PC-3 (cell line): ENCODE data around the gene CD226. TPM values are rescaled to one million over a fixed set of nuclear protein-coding genes. Genes with fewer than 3 reads are reported as not detected.

Source experiments
- ATAC-seq: fragments of 200-7000 bp; cut with Tn5 transposase; 2 replicates; pipeline ENCODE4 v1.9.1; 2020; ENCODE audit warnings: mild to moderate bottlenecking, moderate library complexity
- BruUV-seq: library from RNA; stranded (reverse); fragments of 400-500 nt; replicated peaks from 2 replicates; lab custom pipeline; 2021; lab: Mats Ljungman, UMichigan
- CTCF ChIA-PET: fragments of 300-600 bp; sonication (Branson Sonifier 250); formaldehyde crosslinking; loops from one replicate; lab custom pipeline; 2022; ENCODE audit warnings: antibody characterized with exemption; lab: Charles Lee
- POLR2A ChIA-PET: fragments of 300-600 bp; sonication (Branson Sonifier 250); formaldehyde crosslinking; loops from one replicate; lab custom pipeline; 2022; ENCODE audit warnings: antibody characterized with exemption; ENCODE audit not compliant: unreplicated experiment; lab: Charles Lee
- DNase-seq: peaks from one replicate; pipeline ENCODE4 v3.0.0-alpha.2; 2015
- H2AFZ ChIP-seq: fragments of 300-600 bp; sonication (generic); 2 replicates; pipeline ENCODE4 v1.6.0; 2016; ENCODE audit warnings: antibody characterized with exemption, low read length
- H3F3A ChIP-seq: fragments of 300-600 bp; sonication (generic); one replicate; pipeline ENCODE4 v1.6.0; 2017; ENCODE audit warnings: antibody characterized with exemption, low read length, control low read depth, mild to moderate bottlenecking; ENCODE audit not compliant: unreplicated experiment
- H3K27ac ChIP-seq: fragments of 300-600 bp; sonication (generic); 2 replicates; pipeline ENCODE4 v1.5.1; 2016; ENCODE audit warnings: mild to moderate bottlenecking, low read length
- H3K27me3 ChIP-seq: fragments of 300-600 bp; sonication (generic); 2 replicates; pipeline ENCODE4 v1.6.1; 2016; ENCODE audit warnings: low read length, mixed read lengths
- H3K36me3 ChIP-seq: fragments of 300-600 bp; sonication (generic); 2 replicates; pipeline ENCODE4 v1.6.1; 2016; ENCODE audit warnings: low read depth, mixed run types, low read length, mixed read lengths
- H3K4me1 ChIP-seq: fragments of 300-600 bp; sonication (generic); 2 replicates; pipeline ENCODE4 v1.5.1; 2016; ENCODE audit warnings: low read length; ENCODE audit not compliant: insufficient read depth
- H3K4me2 ChIP-seq: fragments of 300-600 bp; sonication (generic); 2 replicates; pipeline ENCODE4 v1.6.0; 2016; ENCODE audit warnings: low read length
- H3K4me3 ChIP-seq: fragments of 300-600 bp; sonication (generic); 2 replicates; pipeline ENCODE4 v1.5.1; 2016; ENCODE audit warnings: mild to moderate bottlenecking, low read length, mixed read lengths
- H3K79me2 ChIP-seq: fragments of 300-600 bp; sonication (generic); 2 replicates; pipeline ENCODE4 v1.6.1; 2017; ENCODE audit warnings: low read length, mixed read lengths
- H3K9ac ChIP-seq: fragments of 300-600 bp; sonication (generic); 2 replicates; pipeline ENCODE4 v1.6.0; 2016; ENCODE audit warnings: mild to moderate bottlenecking, low read length
- H3K9me2 ChIP-seq: fragments of 300-600 bp; sonication (generic); replicated peaks from 2 replicates; pipeline ENCODE4 v1.6.1; 2016; ENCODE audit warnings: mixed run types, low read length, mixed read lengths
- H3K9me3 ChIP-seq: fragments of 300-600 bp; sonication (generic); 2 replicates; pipeline ENCODE4 v1.6.1; 2016; ENCODE audit warnings: low read length, mixed read lengths
- H4K20me1 ChIP-seq: fragments of 300-600 bp; sonication (generic); 2 replicates; pipeline ENCODE4 v1.6.1; 2016; ENCODE audit warnings: low read length, mixed read lengths
- EZH2 ChIP-seq: fragments of 300-600 bp; sonication (generic); IDR thresholded peaks from one replicate; pipeline ENCODE4 v1.6.1; 2017; ENCODE audit warnings: antibody characterized with exemption, mild to moderate bottlenecking, low read length; ENCODE audit not compliant: unreplicated experiment
- EZH2phosphoT487 ChIP-seq: fragments of 300-600 bp; sonication (generic); IDR thresholded peaks from 2 replicates; pipeline ENCODE4 v1.6.1; 2018; ENCODE audit warnings: mild to moderate bottlenecking, antibody characterized with exemption, low read length, borderline replicate concordance
- intact Hi-C: fragments of 100-400 bp; cut with micrococcal nuclease; formaldehyde crosslinking; loops from 2 replicates; pipeline ENCODE4 v1.9.0; 2023
- total RNA-seq: library from RNA; depleted of rRNA; stranded (reverse); fragments of >200 nt; gene quantifications from 2 replicates; pipeline ENCODE4 v1.2.3, GENCODE V29; 2014
- TF ChIP-seq, protein P1 (sequence below): fragments of 300-600 bp; sonication (generic); conservative IDR thresholded peaks from 2 replicates; pipeline ENCODE4 v1.5.1; 2017; ENCODE audit warnings: antibody characterized with exemption, low read depth, mild to moderate bottlenecking, low read length

The CD226 gene
- total RNA-seq, 1 experiment from 2014 or later, result 0.26 TPM

DNA sequence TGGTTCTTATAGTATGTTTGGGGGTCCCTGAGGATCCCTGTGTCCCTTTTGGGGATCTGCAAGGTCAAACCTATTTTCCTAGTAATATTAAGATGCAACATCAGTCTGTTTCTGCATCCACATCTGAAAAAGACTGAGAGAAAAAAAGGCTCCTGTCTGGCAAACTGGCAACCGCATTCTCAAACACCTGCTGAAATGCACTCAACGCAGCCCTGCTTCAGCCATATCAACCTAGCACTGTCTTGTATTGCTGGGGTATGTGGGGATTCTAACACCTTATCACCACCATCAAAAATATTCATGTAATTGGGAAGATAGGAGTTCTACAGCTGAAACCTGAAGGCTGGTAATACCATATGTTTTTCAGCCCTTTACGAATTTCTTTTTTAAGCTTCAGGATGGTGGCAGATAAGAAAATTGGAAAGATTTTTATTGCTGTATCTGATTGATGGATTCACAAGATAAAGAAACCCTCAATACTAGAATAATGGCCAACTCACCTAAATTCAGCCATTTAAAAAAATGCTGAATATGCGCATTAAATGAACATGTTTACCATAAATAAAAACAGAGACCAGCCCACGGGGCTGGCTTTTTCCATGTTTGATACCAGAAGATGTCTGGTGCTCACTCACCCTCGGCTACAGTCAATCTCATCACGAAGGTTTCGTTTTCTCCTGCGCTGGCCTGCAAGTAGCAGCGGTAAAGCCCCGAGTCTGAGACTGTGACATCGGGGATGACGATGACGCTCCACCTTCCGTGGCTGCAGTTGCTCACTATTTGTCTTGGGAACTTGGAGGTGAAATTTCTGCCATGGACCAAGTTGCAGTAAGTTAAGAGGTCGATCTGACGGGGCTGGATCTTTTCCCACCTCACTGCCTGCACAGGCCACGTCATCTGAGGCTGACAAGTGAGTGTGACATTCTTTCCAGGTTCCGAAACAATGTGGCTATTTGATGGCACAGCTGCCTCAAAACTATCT is 52.3 kb downstream of the CD226 start:
- intact Hi-C loops, result loop anchor here (10.0 kb wide), 1 partner anchor 141 kb away; no protein-coding TSS in a partner anchor

DNA sequence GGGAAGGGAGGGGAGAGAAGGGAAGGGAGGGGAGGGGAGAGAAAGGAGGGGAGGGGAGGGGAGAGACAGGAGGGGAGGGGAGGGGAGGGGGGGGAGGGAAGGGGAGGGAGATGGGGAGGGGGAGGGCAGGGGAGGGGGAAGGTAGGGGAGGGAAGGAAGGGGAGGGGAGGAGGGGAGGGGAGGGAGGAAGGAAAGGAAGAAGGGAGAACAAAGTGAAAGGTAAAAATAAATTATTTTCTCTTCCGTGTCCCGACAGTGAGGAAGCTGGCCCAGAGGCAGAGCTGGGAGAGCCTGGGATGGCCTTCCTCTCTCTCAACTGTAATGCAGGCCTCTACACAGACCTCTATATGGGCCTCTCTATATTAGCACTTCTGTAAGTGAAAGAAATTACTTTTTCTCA is 53.2 kb downstream of the CD226 start:
- no peaks in the 10 kb centered on the region for H4K20me1 ChIP-seq
- H3K27ac ChIP-seq, result no peak overlapping the region
- no peak overlapping the region for H3K4me2 ChIP-seq
- DNase-seq, result no peak
- no peak for ATAC-seq
- no peak overlapping the region for H3K4me3 ChIP-seq
- CTCF ChIA-PET, result no interaction called here
- intact Hi-C loops, result loop anchor here (10.0 kb wide), 1 partner anchor 140 kb away; no protein-coding TSS in a partner anchor
- H3K79me2 ChIP-seq, result no peaks in the 10 kb centered on the region
- H3F3A ChIP-seq, result no peaks in the 10 kb centered on the region
- H2AFZ ChIP-seq, result no peak overlapping the region
- no peaks in the 10 kb centered on the region for H3K27me3 ChIP-seq
- H3K9ac ChIP-seq, result no peak overlapping the region
- H3K4me1 ChIP-seq, result peaks cover 9% of the 10 kb centered on the region; the same call in 1 of the 2 replicates
- TF ChIP-seq EZH2phosphoT487, result no peak
- no peak for TF ChIP-seq EZH2
- TF ChIP-seq, protein P1, sequence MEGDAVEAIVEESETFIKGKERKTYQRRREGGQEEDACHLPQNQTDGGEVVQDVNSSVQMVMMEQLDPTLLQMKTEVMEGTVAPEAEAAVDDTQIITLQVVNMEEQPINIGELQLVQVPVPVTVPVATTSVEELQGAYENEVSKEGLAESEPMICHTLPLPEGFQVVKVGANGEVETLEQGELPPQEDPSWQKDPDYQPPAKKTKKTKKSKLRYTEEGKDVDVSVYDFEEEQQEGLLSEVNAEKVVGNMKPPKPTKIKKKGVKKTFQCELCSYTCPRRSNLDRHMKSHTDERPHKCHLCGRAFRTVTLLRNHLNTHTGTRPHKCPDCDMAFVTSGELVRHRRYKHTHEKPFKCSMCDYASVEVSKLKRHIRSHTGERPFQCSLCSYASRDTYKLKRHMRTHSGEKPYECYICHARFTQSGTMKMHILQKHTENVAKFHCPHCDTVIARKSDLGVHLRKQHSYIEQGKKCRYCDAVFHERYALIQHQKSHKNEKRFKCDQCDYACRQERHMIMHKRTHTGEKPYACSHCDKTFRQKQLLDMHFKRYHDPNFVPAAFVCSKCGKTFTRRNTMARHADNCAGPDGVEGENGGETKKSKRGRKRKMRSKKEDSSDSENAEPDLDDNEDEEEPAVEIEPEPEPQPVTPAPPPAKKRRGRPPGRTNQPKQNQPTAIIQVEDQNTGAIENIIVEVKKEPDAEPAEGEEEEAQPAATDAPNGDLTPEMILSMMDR, result no peak
- no TSS peak for BruUV-seq
- H3K36me3 ChIP-seq, result no peaks in the 10 kb centered on the region
- POLR2A ChIA-PET, result no interaction called here
- no peaks in the 10 kb centered on the region for H3K9me2 ChIP-seq
- H3K9me3 ChIP-seq, result no peaks in the 10 kb centered on the region

More for the DNA sequence above, 52.3 kb downstream of the CD226 start:
- no peak for ATAC-seq
- Histone ChIP-seq H3K9ac (no peak overlapping the region), H3F3A (no peaks in the 10 kb centered on the region), H3K9me2 (no peaks in the 10 kb centered on the region), H3K27ac (no peak overlapping the region), H3K4me3 (no peak overlapping the region), H2AFZ (no peak overlapping the region), H3K4me2 (no peak overlapping the region), H3K4me1 (peaks cover 9% of the 10 kb centered on the region; the same call in 1 of the 2 replicates), H3K9me3 (no peaks in the 10 kb centered on the region), H4K20me1 (no peaks in the 10 kb centered on the region), H3K79me2 (no peaks in the 10 kb centered on the region), H3K27me3 (no peaks in the 10 kb centered on the region), H3K36me3 (no peaks in the 10 kb centered on the region)
- TF ChIP-seq EZH2phosphoT487 (no peak), EZH2 (no peak)
- TF ChIP-seq, protein P1, result no peak
- ChIA-PET CTCF (no interaction called here), POLR2A (no interaction called here)
- no TSS peak for BruUV-seq
- DNase-seq, result no peak

DNA sequence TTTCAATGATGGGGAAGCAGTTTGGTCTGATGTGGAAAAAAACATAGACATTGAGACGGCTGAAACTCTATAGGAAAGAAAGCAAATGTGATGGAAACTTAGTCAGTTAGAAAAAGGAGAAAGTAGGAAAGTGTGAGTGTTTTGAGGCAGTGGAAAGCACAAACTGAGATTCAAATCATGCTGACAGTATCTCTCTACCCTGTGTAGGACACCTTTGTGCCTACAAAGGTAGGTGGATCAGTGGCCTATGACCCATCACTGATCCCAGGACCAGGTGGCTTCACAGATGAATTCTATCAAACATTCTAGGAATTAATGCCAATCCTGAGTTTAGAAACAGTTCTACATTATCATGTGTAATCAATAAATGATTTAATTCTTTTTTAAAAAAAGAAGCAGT is 57.1 kb downstream of the CD226 start:
- no peaks in the 10 kb centered on the region for H3K36me3 ChIP-seq
- ChIA-PET CTCF (no interaction called here), POLR2A (no interaction called here)
- H3F3A ChIP-seq, result no peaks in the 10 kb centered on the region
- H3K79me2 ChIP-seq, result no peaks in the 10 kb centered on the region
- TF ChIP-seq EZH2phosphoT487, result no peak
- peaks cover 9% of the 10 kb centered on the region; the same call in 1 of the 2 replicates for H3K4me1 ChIP-seq
- H3K27ac ChIP-seq, result no peak overlapping the region
- H3K4me3 ChIP-seq, result no peak overlapping the region
- no peaks in the 10 kb centered on the region for H3K9me2 ChIP-seq
- H3K27me3 ChIP-seq, result no peaks in the 10 kb centered on the region
- BruUV-seq, result no TSS peak
- DNase-seq, result no peak
- no peaks in the 10 kb centered on the region for H3K9me3 ChIP-seq
- no peak overlapping the region for H3K9ac ChIP-seq
- H3K4me2 ChIP-seq, result no peak overlapping the region
- intact Hi-C loops, result loop anchor here (10.0 kb wide), 1 partner anchor 136 kb away; no protein-coding TSS in a partner anchor
- no peak overlapping the region for H2AFZ ChIP-seq
- no peaks in the 10 kb centered on the region for H4K20me1 ChIP-seq
- no peak for ATAC-seq
